Lower lobe of right lung (tissue), 2 donors: ENCODE measurements around the gene GTF2A1L. TPM values are rescaled to one million over a fixed set of nuclear protein-coding genes. Genes with fewer than 3 reads are reported as not detected.

ENCODE experiments used
- ATAC-seq, 2 donors: fragments of 200-7000 bp; cut with Tn5 transposase; one replicate each; pipeline ENCODE4 v1.9.1; 2020 to 2022; ENCODE audit warnings: mild to moderate bottlenecking in 2 of 2, moderate library complexity in 2 of 2
- DNase-seq: peaks from one replicate; pipeline ENCODE4 v3.0.0-alpha.2; 2020
- H3K27ac ChIP-seq: fragments of 200-600 bp; one replicate; pipeline ENCODE4 v1.8.0; 2022
- H3K27me3 ChIP-seq: fragments of 200-600 bp; one replicate; pipeline ENCODE4 v1.8.0; 2022; ENCODE audit warnings: low read depth
- H3K36me3 ChIP-seq: fragments of 200-600 bp; one replicate; pipeline ENCODE4 v1.8.0; 2022; ENCODE audit warnings: mild to moderate bottlenecking
- H3K4me1 ChIP-seq: fragments of 200-600 bp; one replicate; pipeline ENCODE4 v1.8.0; 2022
- H3K4me3 ChIP-seq: fragments of 200-600 bp; one replicate; pipeline ENCODE4 v1.8.0; 2022; ENCODE audit warnings: mild to moderate bottlenecking
- H3K9me3 ChIP-seq: fragments of 200-600 bp; one replicate; pipeline ENCODE4 v1.8.0; 2022
- CTCF ChIP-seq: fragments of 200-600 bp; IDR thresholded peaks from one replicate; pipeline ENCODE4 v1.8.0; 2022; ENCODE audit warnings: antibody characterized with exemption, mild to moderate bottlenecking
- intact Hi-C: fragments of 100-400 bp; cut with DNase I; formaldehyde crosslinking; loops from one replicate; pipeline ENCODE4 v1.11.0; 2022
- total RNA-seq: library from RNA; stranded (reverse); fragmentation: NEBNext Ultra II Directional; extraction: Animal tissue kit (Norgen Biotek cat#: 25700); gene quantifications from one replicate; pipeline ENCODE4 v1.2.1, GENCODE V29; 2021
- donor health status: DM: no; HTN: yes; CAD: no; lungs with severe emphysema.

GTF2A1L gene
- total RNA-seq, 1 donor from 2014 or later: not detected

GRCh38 chr2:48713647-48714046 lies 96.0 kb downstream of the GTF2A1L start:
- DNase-seq (no peak), ATAC-seq (peak in 1 of 2 donors; percentile 56)
- intact Hi-C loops: no loop called here
- Histone ChIP-seq H3K9me3 (no peaks in the 10 kb centered on the region), H3K36me3 (no peaks in the 10 kb centered on the region), H3K27me3 (no peaks in the 10 kb centered on the region), H3K4me1 (no peaks in the 10 kb centered on the region), H3K4me3 (no peak overlapping the region), H3K27ac (no peak overlapping the region)
- TF ChIP-seq CTCF: no peak

- no peak for TF ChIP-seq CTCF
- Histone ChIP-seq H3K36me3 (no peaks in the 10 kb centered on the region), H3K4me1 (no peaks in the 10 kb centered on the region), H3K4me3 (no peak overlapping the region), H3K9me3 (no peaks in the 10 kb centered on the region), H3K27ac (no peak overlapping the region), H3K27me3 (no peaks in the 10 kb centered on the region)
- intact Hi-C loops: no loop called here
- no peak for ATAC-seq
- no peak for DNase-seq
Measured at GRCh38 chr2:48714245-48714644, 96.6 kb downstream of the GTF2A1L start.

GRCh38 chr2:48715042-48715899 lies 97.6 kb downstream of the GTF2A1L start:
- TF ChIP-seq CTCF: no peak
- DNase-seq: peak; percentile 64
- H3K27ac ChIP-seq: no peak overlapping the region
- ATAC-seq: no peak
- H3K36me3 ChIP-seq: no peaks in the 10 kb centered on the region
- peaks cover 3% of the 10 kb centered on the region for H3K4me1 ChIP-seq
- no peaks in the 10 kb centered on the region for H3K27me3 ChIP-seq
- intact Hi-C loops: no loop called here
- H3K4me3 ChIP-seq: no peak overlapping the region
- no peaks in the 10 kb centered on the region for H3K9me3 ChIP-seq

GRCh38 chr2:48715956-48716355 lies 98.3 kb downstream of the GTF2A1L start:
- ATAC-seq (no peak), DNase-seq (no peak)
- Histone ChIP-seq H3K36me3 (no peaks in the 10 kb centered on the region), H3K9me3 (no peaks in the 10 kb centered on the region), H3K4me3 (no peak overlapping the region), H3K27ac (no peak overlapping the region), H3K4me1 (peaks cover 10% of the 10 kb centered on the region), H3K27me3 (no peaks in the 10 kb centered on the region)
- no peak for TF ChIP-seq CTCF
- intact Hi-C loops: no loop called here

- H3K4me1 ChIP-seq: peaks cover 10% of the 10 kb centered on the region
- H3K36me3 ChIP-seq: no peaks in the 10 kb centered on the region
- no peak overlapping the region for H3K4me3 ChIP-seq
- no peak overlapping the region for H3K27ac ChIP-seq
- no peak for TF ChIP-seq CTCF
- no peaks in the 10 kb centered on the region for H3K27me3 ChIP-seq
- no peak for ATAC-seq
- intact Hi-C loops: no loop called here
- no peak for DNase-seq
- H3K9me3 ChIP-seq: no peaks in the 10 kb centered on the region
Measured at GRCh38 chr2:48717846-48718245, 100.2 kb downstream of the GTF2A1L start.
